Skeletal muscle satellite cell (primary cell): ENCODE data around the gene CFAP161.

Experiments
- H3K27me3 ChIP-seq: 2 replicates; pipeline ENCODE4 v1.7.0; 2013; ENCODE audit warnings: low read length; ENCODE audit not compliant: control insufficient read depth, insufficient read depth
- H3K36me3 ChIP-seq: 2 replicates; pipeline ENCODE4 v1.7.0; 2013; ENCODE audit warnings: mild to moderate bottlenecking, control low read depth, low read length; ENCODE audit not compliant: insufficient read depth
- H3K4me1 ChIP-seq: 2 replicates; pipeline ENCODE4 v1.7.0; 2013; ENCODE audit warnings: low read length; ENCODE audit not compliant: control insufficient read depth, insufficient read depth
- H3K4me2 ChIP-seq: 2 replicates; pipeline ENCODE4 v1.7.0; 2013; ENCODE audit warnings: mild to moderate bottlenecking, low read length
- H3K4me3 ChIP-seq: 2 replicates; pipeline ENCODE4 v1.7.0; 2013; ENCODE audit warnings: low read length
- H3K9ac ChIP-seq: 2 replicates; pipeline ENCODE4 v1.7.0; 2013; ENCODE audit warnings: mild to moderate bottlenecking, low read depth, low read length, moderate library complexity
- H3K9me3 ChIP-seq: replicated peaks from 2 replicates; pipeline ENCODE4 v1.7.0; 2013; ENCODE audit warnings: mild to moderate bottlenecking, control low read depth, low read length

CFAP161 gene

DNA sequence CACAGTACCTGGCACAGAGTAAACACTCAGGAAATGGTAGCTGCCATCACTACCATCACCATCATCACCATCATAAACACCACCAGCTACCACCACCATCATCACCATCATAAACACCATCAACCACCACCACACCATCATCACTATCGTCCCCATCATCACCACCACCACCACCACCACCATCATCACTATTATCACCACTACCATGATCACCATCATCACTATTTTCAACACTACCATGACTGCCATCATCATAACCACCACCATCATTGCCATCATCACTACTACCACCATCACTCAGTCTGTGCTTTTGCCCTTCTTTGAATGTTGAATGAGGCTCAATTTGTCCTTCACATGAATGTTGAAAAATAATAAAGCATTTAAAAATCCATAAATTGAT, 41.4 kb downstream of the CFAP161 start:
- H3K27me3 ChIP-seq: no peaks in the 10 kb centered on the region
- H3K36me3 ChIP-seq: no peaks in the 10 kb centered on the region
- H3K4me3 ChIP-seq: no peak overlapping the region
- no peaks in the 10 kb centered on the region for H3K4me1 ChIP-seq
- no peaks in the 10 kb centered on the region for H3K9me3 ChIP-seq
- H3K4me2 ChIP-seq: no peak overlapping the region
- H3K9ac ChIP-seq: no peak overlapping the region

GRCh38 chr15:81176291-81176893, 42.3 kb downstream of the CFAP161 start:
- Histone ChIP-seq H3K4me1 (no peaks in the 10 kb centered on the region), H3K36me3 (no peaks in the 10 kb centered on the region), H3K4me3 (no peak overlapping the region), H3K9me3 (no peaks in the 10 kb centered on the region), H3K9ac (no peak overlapping the region), H3K27me3 (no peaks in the 10 kb centered on the region), H3K4me2 (no peak overlapping the region)

DNA sequence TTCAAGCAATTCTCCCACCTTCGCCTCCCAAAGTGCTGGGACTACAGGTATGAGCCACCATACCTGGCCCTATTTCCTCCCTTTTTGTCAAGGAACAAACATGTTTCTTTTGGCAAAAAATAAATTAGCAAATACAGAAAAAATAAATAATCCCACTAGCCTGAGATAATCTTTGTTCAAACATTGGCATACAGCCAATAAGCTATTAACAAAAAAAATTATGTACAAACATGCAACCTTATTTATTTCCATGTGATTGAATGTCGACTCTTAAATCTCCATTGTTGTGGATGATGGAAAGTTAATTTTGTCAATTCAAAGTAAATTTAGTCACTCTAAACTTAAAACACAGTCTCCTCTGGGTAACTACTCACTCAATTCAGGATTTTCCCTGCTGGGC, 44.3 kb downstream of the CFAP161 start:
- H3K27me3 ChIP-seq: peaks cover 4% of the 10 kb centered on the region
- H3K4me2 ChIP-seq: no peak overlapping the region
- no peaks in the 10 kb centered on the region for H3K36me3 ChIP-seq
- peaks cover 9% of the 10 kb centered on the region for H3K4me1 ChIP-seq
- H3K9ac ChIP-seq: no peak overlapping the region
- H3K9me3 ChIP-seq: no peaks in the 10 kb centered on the region
- no peak overlapping the region for H3K4me3 ChIP-seq

GRCh38 chr15:81181220-81181619, 47.1 kb downstream of the CFAP161 start:
- Histone ChIP-seq H3K4me3 (no peak overlapping the region), H3K9ac (no peak overlapping the region), H3K36me3 (no peaks in the 10 kb centered on the region), H3K4me1 (peaks cover 17% of the 10 kb centered on the region), H3K4me2 (no peak overlapping the region), H3K27me3 (peaks cover 4% of the 10 kb centered on the region), H3K9me3 (no peaks in the 10 kb centered on the region)

- no peak overlapping the region for H3K4me3 ChIP-seq
- H3K9ac ChIP-seq: no peak overlapping the region
- peaks cover 17% of the 10 kb centered on the region for H3K4me1 ChIP-seq
- peaks cover 4% of the 10 kb centered on the region for H3K27me3 ChIP-seq
- no peaks in the 10 kb centered on the region for H3K9me3 ChIP-seq
- no peak overlapping the region for H3K4me2 ChIP-seq
- H3K36me3 ChIP-seq: no peaks in the 10 kb centered on the region
Measured at GRCh38 chr15:81182031-81182755, 48.1 kb downstream of the CFAP161 start.

DNA sequence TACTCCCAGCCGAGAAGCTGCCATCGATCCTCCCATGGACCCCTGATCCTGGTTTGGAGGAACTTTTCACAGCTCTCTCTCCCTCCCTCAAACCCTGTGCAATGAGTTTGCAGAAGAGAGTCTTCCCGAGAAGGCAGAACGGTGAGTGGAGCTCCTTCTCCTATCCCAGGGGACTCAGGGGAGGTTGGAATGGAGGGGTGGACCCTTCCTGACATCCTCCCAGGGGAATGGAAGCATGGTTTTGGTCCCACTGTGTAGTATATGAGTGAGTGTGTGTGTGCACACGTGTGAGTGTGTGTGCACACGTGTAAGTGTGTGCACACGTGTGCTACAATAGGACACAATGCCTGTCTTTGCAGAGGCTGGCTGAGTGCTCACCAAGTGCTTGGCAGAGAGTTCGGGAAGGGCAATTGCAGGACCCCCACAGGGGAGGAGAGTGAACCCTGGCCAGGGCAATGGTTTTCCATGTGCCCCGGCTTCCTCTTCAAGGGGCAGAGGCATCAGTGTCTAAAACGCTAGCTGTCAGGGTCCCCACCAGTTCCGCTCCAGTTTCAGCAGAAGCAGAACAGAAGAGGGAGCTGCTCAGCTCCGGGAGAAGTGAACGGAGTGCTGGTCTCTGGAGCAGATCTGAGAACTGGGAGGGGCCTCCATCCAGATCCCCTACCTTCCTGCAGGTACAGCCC, 48.8 kb downstream of the CFAP161 start:
- H3K4me1 ChIP-seq: peaks cover 17% of the 10 kb centered on the region
- no peak overlapping the region for H3K4me2 ChIP-seq
- H3K9ac ChIP-seq: no peak overlapping the region
- no peaks in the 10 kb centered on the region for H3K9me3 ChIP-seq
- H3K4me3 ChIP-seq: no peak overlapping the region
- no peaks in the 10 kb centered on the region for H3K36me3 ChIP-seq
- H3K27me3 ChIP-seq: peaks cover 4% of the 10 kb centered on the region

- H3K9me3 ChIP-seq: no peaks in the 10 kb centered on the region
- peaks cover 17% of the 10 kb centered on the region for H3K4me1 ChIP-seq
- H3K36me3 ChIP-seq: no peaks in the 10 kb centered on the region
- peaks cover 4% of the 10 kb centered on the region for H3K27me3 ChIP-seq
- H3K4me2 ChIP-seq: no peak overlapping the region
- H3K9ac ChIP-seq: no peak overlapping the region
- no peak overlapping the region for H3K4me3 ChIP-seq
Measured at GRCh38 chr15:81183439-81183775, 49.3 kb downstream of the CFAP161 start.

DNA sequence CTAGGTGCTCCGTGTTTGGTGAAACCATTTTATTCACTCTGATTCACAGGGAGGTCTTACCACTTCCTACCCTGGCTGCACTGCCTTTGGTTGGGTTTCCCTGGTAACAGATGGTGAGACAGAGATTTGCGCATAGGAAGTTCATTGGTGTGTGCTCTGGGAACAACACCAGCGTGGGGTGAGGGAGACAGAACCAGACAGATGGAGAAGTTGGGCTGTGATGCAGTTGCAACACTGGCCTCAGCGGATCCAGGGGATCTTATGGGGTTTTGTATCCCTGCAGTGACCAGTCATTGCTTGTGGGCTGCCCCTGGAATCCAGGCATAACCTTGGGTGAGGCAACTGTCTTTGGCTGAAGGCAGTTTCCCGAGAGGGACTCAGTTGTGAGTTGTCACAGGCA, 50.1 kb downstream of the CFAP161 start:
- no peak overlapping the region for H3K4me3 ChIP-seq
- H3K36me3 ChIP-seq: no peaks in the 10 kb centered on the region
- H3K9ac ChIP-seq: no peak overlapping the region
- H3K27me3 ChIP-seq: peaks cover 4% of the 10 kb centered on the region
- H3K9me3 ChIP-seq: no peaks in the 10 kb centered on the region
- peaks cover 18% of the 10 kb centered on the region for H3K4me1 ChIP-seq
- H3K4me2 ChIP-seq: no peak overlapping the region

- no peaks in the 10 kb centered on the region for H3K36me3 ChIP-seq
- no peaks in the 10 kb centered on the region for H3K9me3 ChIP-seq
- no peak overlapping the region for H3K4me3 ChIP-seq
- H3K9ac ChIP-seq: no peak overlapping the region
- no peak overlapping the region for H3K4me2 ChIP-seq
- peaks cover 4% of the 10 kb centered on the region for H3K27me3 ChIP-seq
- H3K4me1 ChIP-seq: peaks cover 31% of the 10 kb centered on the region
Measured at GRCh38 chr15:81185631-81186295, 51.7 kb downstream of the CFAP161 start.

GRCh38 chr15:81188354-81188753, 54.3 kb downstream of the CFAP161 start:
- Histone ChIP-seq H3K9ac (no peak overlapping the region), H3K27me3 (no peaks in the 10 kb centered on the region), H3K9me3 (no peaks in the 10 kb centered on the region), H3K36me3 (no peaks in the 10 kb centered on the region), H3K4me3 (no peak overlapping the region), H3K4me2 (no peak overlapping the region), H3K4me1 (peaks cover 26% of the 10 kb centered on the region)

GRCh38 chr15:81189583-81190283, 55.7 kb downstream of the CFAP161 start:
- H3K36me3 ChIP-seq: no peaks in the 10 kb centered on the region
- H3K9me3 ChIP-seq: no peaks in the 10 kb centered on the region
- peak overlapping the region; percentile 75 for H3K9ac ChIP-seq
- peak overlapping the region; percentile 15 for H3K4me3 ChIP-seq
- H3K27me3 ChIP-seq: no peaks in the 10 kb centered on the region
- H3K4me2 ChIP-seq: peak overlapping the region; percentile 55
- peaks cover 18% of the 10 kb centered on the region for H3K4me1 ChIP-seq
